Measurements from ENCODE around the gene RFPL1.

DNA sequence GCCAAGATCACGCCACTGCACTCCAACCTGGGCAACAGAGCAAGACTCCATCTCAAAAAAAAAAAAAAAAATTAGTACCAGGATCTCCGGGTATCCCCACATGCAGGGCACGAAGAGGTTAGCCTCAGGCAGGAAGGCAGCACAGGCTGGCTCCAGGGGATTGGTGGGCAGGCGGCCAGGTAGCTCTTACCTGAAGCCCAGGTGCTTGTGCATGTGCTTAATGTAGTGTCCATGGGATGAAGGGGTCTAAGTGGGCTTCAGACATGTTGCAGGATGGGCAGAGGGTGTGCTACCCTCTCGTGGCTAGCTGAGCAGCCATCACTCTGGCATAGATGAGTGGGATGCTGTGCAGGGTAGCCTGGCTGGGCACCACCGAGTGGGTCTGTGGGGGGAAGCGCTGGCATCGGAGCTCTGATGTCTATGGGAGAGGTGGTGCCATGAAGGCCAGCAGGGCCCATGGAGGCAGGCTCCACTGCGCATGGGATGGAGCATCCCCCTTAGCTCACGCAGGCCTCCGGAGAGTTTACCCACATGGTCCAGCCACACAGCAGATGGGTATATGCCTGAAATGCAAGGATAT lies 11.0 kb downstream of the RFPL1 start:
- TF ChIP-seq CTCF (IDR thresholded peaks at IDR 0.05 in 4 of 5, conservative IDR thresholded peaks at IDR 0.05 in 1 of 5) (no peak), POLR2A (IDR thresholded peaks at IDR 0.05) (no peak)

Measured in gastrocnemius medialis (tissue), 4 donors.